Measurements from ENCODE around the gene A2ML1. TPM values are rescaled to one million over a fixed set of nuclear protein-coding genes. Genes with fewer than 3 reads are reported as not detected.

A2ML1 gene
- total and polyA plus RNA-seq, 2 of the 4 experiments (the other 2 are of a cell fraction), result not detected

DNA sequence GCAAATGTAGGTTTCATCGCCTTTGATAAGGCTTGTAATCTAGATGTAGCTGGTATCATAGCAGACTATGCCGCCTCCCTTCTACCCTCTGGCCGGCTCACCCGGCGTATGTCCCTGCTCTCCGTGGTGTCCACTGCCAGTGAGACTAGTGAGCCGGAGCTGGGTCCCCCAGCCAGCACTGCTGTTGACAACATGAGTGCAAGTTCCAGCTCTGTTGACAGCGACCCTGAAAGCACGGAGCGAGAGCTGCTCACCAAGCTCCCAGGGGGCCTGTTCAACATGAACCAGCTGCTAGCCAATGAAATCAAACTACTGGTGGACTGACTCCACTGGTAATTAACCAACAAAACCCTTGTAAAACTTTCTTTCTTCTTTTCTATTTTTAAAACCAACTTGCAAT lies 49.0 kb upstream of the A2ML1 start:
- 65% methylated on average over 3 of the region's 10 CpGs; no CpG with 5 or more reads in 1 of the 2 experiments for WGBS, 2 experiments (ENCODE audit: extremely low coverage in 2 of 2, insufficient read length in 1 of 2)
- Histone ChIP-seq H3K4me3 (ENCODE audit: insufficient read depth, low read depth, low read length) (no peak overlapping the region), H3K9me3 (ENCODE audit: control insufficient read depth, insufficient read depth, low read length) (no peaks in the 10 kb centered on the region), H2BK15ac (ENCODE audit: low read depth, low read length) (no peak overlapping the region), H3K79me1 (ENCODE audit: low read depth in 1 of 2, low read length in 2 of 2) (no peaks in the 10 kb centered on the region), H4K20me1 (ENCODE audit: insufficient read depth, low read length) (no peaks in the 10 kb centered on the region), H3K18ac (ENCODE audit: low read depth, low read length) (no peak overlapping the region), H2BK20ac (ENCODE audit: low read depth, low read length) (no peak overlapping the region), H2BK120ac (ENCODE audit: low read depth, low read length) (no peak overlapping the region), H3K23ac (ENCODE audit: low read depth, low read length) (no peak overlapping the region), H3K27me3 (ENCODE audit: control insufficient read depth, insufficient read depth, low read length) (no peaks in the 10 kb centered on the region), H3K4me2 (ENCODE audit: low read depth, low read length) (no peak overlapping the region), H2AK5ac (ENCODE audit: low read depth, low read length) (no peak overlapping the region), H4K91ac (ENCODE audit: insufficient read depth, low read depth, low read length) (no peak overlapping the region), H2AFZ (replicated peaks; ENCODE audit: low read length, poor library complexity) (no peak overlapping the region), H3K4me1 (ENCODE audit: control insufficient read depth, insufficient read depth, low read length) (no peaks in the 10 kb centered on the region), H3K27ac (ENCODE audit: insufficient read depth, low read length) (no peak overlapping the region), H3K9me1 (ENCODE audit: insufficient read depth, low read length) (no peaks in the 10 kb centered on the region), H3K56ac (ENCODE audit: extremely low read depth, insufficient read depth, low read length) (no peak overlapping the region), H3K4ac (ENCODE audit: low read depth, low read length) (no peak overlapping the region), H3K36me3 (ENCODE audit: control insufficient read depth, insufficient read depth, low read length) (peaks cover 2% of the 10 kb centered on the region; the same call in 1 of the 2 replicates), H3K9ac (ENCODE audit: low read depth, low read length) (no peak overlapping the region), H2BK5ac (ENCODE audit: low read depth, low read length, poor library complexity, severe bottlenecking) (no peak overlapping the region), H2AK9ac (replicated peaks; ENCODE audit: low read depth, low read length, poor library complexity) (no peak overlapping the region), H4K5ac (ENCODE audit: low read depth, low read length) (no peak overlapping the region), H3K14ac (replicated peaks; ENCODE audit: low read depth, low read length) (no peak overlapping the region), H4K8ac (ENCODE audit: low read depth in 2 of 2, low read length in 2 of 2) (no peak overlapping the region)
- no TSS peak for BruUV-seq (replicated peaks)
- in situ Hi-C loops (cut with MboI; ENCODE audit: low sequenced_read_pairs), result no loop called here
- TF ChIP-seq, protein P1, sequence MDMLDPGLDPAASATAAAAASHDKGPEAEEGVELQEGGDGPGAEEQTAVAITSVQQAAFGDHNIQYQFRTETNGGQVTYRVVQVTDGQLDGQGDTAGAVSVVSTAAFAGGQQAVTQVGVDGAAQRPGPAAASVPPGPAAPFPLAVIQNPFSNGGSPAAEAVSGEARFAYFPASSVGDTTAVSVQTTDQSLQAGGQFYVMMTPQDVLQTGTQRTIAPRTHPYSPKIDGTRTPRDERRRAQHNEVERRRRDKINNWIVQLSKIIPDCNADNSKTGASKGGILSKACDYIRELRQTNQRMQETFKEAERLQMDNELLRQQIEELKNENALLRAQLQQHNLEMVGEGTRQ (IDR thresholded peaks at IDR 0.05; ENCODE audit: low read depth, low read length), result no peak
- TF ChIP-seq CEBPB (IDR thresholded peaks at IDR 0.05; ENCODE audit: low read depth, low read length) (no peak), FOS (IDR thresholded peaks at IDR 0.05; ENCODE audit: low read depth, low read length) (no peak), BHLHE40 (IDR thresholded peaks at IDR 0.05; ENCODE audit: low read depth, low read length) (no peak), SMC3 (IDR thresholded peaks at IDR 0.05; ENCODE audit: low read depth, low read length) (no peak), RFX5 (IDR thresholded peaks at IDR 0.05; ENCODE audit: low read depth, low read length) (no peak), MAZ (IDR thresholded peaks at IDR 0.05; ENCODE audit: borderline replicate concordance, low read depth, low read length) (no peak), NFE2L2 (IDR thresholded peaks at IDR 0.05; ENCODE audit: low read depth, low read length) (no peak), MXI1 (IDR thresholded peaks at IDR 0.05; ENCODE audit: borderline replicate concordance, low read depth, low read length) (no peak), CHD1 (IDR thresholded peaks at IDR 0.05; ENCODE audit: low read depth, low read length) (no peak)
- TF ChIP-seq, protein P2, sequence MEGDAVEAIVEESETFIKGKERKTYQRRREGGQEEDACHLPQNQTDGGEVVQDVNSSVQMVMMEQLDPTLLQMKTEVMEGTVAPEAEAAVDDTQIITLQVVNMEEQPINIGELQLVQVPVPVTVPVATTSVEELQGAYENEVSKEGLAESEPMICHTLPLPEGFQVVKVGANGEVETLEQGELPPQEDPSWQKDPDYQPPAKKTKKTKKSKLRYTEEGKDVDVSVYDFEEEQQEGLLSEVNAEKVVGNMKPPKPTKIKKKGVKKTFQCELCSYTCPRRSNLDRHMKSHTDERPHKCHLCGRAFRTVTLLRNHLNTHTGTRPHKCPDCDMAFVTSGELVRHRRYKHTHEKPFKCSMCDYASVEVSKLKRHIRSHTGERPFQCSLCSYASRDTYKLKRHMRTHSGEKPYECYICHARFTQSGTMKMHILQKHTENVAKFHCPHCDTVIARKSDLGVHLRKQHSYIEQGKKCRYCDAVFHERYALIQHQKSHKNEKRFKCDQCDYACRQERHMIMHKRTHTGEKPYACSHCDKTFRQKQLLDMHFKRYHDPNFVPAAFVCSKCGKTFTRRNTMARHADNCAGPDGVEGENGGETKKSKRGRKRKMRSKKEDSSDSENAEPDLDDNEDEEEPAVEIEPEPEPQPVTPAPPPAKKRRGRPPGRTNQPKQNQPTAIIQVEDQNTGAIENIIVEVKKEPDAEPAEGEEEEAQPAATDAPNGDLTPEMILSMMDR (conservative IDR thresholded peaks at IDR 0.05; ENCODE audit: low read depth, low read length), result no peak
- TF ChIP-seq, protein P3, sequence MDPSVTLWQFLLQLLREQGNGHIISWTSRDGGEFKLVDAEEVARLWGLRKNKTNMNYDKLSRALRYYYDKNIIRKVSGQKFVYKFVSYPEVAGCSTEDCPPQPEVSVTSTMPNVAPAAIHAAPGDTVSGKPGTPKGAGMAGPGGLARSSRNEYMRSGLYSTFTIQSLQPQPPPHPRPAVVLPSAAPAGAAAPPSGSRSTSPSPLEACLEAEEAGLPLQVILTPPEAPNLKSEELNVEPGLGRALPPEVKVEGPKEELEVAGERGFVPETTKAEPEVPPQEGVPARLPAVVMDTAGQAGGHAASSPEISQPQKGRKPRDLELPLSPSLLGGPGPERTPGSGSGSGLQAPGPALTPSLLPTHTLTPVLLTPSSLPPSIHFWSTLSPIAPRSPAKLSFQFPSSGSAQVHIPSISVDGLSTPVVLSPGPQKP (IDR thresholded peaks at IDR 0.05; ENCODE audit: borderline replicate concordance, low read depth, low read length), result no peak
- ChIA-PET POLR2A (ENCODE audit: unreplicated experiment) (no interaction called here), CTCF (no interaction called here)
- DNase-seq, result no peak
- intact Hi-C loops (cut with micrococcal nuclease), result no loop called here
- ATAC-seq (ENCODE audit: low read depth), result no peak
- dilution Hi-C loops (cut with HindIII; ENCODE audit: low sequenced_read_pairs, unreplicated experiment), result no loop called here
